Activated CD8-positive, alpha-beta memory T cell treated with anti-CD3 and anti-CD28 coated beads, Interleukin-2, amount 50 U/mL, for 24 hours (primary cell): ENCODE results near the gene RAPGEF5.

Experiments
- DNase-seq: peaks from one replicate; pipeline ENCODE4 v3.0.0-alpha.2; 2020; ENCODE audit errors: extremely low read depth

RAPGEF5 gene

DNA sequence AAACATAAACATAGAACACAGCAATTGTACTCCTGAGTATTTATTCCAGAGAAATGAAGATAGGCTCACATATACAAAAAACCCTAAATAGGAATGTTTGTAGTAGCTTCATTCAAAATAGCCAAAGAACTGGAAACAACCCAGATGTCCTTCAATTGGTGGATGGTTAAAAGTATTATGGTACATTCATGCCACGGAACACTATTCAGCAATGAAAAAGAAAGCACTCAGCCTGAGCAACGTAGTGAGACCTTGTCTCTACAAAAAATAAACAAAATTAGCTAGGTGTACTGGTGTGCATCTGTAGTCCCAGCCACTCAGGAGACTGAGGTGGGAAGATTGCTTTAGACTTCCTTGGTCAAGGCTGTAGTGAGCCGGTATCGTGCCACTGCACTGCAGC, 94.4 kb downstream of the RAPGEF5 start:
- no peak for DNase-seq

DNA sequence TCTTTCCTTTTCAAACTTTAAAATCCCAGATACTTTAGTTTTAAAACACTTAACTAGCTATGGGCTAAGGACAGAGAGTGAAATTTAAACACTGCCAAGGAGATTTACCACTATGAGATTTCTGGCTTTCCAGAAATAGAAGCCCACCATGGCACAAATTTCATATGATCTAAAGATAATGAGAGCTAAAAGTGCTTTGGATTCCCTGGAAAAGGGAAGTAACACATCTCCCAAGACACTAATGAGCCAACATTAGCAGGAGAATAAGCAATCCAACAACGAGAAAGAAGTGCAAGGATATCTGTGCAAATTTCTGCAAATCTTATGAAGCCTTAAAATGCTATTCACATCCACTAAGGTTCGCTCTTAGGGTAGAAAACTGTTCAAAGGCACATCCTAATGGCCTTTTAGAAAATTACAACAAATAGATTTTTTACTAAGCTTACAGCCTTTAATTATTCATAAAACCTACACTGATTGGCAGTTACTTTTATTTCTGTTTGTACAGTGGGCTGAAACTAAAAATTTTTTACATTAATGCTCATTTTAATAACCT, 100.3 kb downstream of the RAPGEF5 start:
- DNase-seq: no peak

GRCh38 chr7:22255834-22256233, 101.1 kb downstream of the RAPGEF5 start:
- DNase-seq: no peak

DNA sequence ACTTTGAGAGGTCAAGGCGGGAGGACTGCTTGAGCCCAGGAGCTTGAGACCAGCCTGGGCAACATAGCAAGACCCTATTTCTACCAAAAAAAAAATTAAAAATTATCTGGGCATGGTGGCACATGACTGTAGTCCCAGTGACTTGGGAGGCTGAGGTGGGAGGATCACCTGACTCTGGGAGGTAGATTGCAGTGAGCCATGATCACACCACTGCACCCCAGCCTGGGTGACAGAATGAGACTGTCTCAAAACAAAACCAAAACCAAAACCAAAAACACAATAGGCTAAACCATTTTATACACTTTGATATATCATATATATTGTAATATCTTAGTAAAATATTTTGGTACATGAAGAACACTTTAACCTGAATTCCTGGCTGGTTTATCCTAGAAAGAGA, 101.6 kb downstream of the RAPGEF5 start:
- DNase-seq: no peak

- DNase-seq: no peak
Measured at GRCh38 chr7:22252936-22253536, 103.9 kb downstream of the RAPGEF5 start.

- DNase-seq: no peak
Measured at GRCh38 chr7:22252016-22252415, 104.9 kb downstream of the RAPGEF5 start.

DNA sequence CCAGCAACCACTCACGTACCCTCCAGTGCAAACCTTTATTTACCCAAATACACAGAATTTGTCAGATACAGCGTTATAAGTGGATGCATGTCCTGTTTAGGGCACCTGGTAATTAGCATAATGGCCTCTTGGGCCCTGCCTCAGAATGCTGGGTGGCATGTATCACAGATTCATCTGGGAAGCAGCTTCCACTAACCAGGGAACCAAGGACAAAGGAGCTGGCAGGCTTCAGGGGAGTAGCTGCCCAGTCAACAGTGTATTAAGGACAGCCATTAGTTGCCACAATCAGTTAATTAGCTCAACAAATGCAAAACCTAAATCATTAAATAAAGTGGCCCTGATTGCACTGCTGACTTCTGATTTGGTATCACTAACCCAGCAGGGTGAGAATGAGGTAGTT, 105.7 kb downstream of the RAPGEF5 start:
- DNase-seq: no peak

- DNase-seq: no peak
Measured at GRCh38 chr7:22250390-22250789, 106.6 kb downstream of the RAPGEF5 start.

GRCh38 chr7:22248111-22248809, 108.7 kb downstream of the RAPGEF5 start:
- DNase-seq: no peak

GRCh38 chr7:22241805-22242390, 115.1 kb downstream of the RAPGEF5 start:
- DNase-seq: no peak

DNA sequence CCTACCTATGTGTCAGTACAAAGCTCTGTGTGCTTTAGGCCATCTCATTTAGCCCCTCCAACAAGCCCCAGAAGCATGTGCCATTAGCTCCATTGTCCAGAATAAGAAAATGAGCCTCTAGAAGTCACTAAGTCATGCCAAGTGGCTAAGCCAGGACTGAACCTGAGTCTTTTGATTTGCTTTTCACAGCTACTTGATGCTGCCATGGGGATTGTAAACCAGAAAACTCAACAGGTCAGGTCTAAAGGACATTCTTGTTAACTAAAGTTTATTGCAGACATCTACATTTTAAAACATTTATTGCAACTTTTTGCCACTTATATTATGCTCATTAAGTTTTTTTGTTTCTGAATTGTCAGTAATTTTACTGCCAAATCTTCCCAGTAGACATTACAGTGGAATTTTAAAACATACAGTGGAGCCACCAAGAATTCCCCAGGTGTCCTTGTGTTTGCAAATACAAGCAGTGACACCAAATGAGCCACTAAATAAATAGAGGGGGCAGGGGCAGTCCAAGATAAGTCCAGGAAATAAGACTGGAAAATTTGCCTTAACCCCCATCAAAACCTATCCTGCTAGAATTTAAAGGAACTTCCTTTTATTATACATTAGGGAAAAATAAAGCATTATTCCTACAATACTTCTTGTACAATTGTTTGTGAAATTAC, 115.9 kb downstream of the RAPGEF5 start:
- DNase-seq: no peak

DNA sequence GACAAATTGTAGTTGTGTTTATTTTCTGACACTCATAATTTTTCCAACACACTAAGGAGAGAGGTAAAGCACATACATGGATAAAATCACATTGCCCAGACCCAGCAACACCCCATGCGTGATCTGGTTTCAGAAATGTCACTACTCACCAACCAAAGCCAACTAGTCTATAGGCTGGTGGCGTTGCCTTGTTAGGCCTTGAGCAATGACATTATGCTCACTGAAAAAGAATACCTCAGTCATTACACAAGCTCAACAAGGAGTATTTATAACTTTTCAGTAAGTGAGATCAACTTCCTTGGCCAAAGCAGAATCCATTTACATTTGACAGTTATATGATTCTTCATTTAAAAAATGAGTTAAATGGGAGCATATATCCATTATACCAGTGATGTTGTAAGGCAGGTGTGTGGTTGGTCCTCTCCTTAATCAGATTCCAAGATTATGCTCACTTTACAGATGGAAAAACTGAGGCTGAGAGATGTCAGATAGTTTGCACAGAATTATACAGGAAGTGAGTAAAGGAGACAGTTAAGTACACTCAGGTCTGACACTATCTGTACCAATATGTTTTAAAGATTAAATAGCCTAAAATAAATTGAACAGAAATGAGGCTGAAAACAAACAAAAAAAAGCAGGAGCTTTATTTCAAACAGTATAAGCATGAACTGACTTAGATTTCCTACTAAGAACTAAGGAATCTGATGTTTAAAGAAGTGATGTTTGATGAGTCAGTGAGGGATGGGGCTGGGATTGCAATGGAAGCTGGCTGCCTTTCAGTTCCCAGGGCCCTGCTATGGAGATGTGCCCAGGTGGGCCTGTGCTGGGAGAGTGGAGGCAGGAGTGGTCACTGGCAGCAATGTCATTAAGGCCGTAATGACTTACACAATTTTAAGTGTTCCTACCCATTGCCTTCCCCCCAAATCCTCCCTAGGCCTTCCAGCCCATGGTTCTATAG, 118.3 kb downstream of the RAPGEF5 start:
- DNase-seq: no peak

GRCh38 chr7:22235134-22235533, 121.8 kb downstream of the RAPGEF5 start:
- DNase-seq: no peak

DNA sequence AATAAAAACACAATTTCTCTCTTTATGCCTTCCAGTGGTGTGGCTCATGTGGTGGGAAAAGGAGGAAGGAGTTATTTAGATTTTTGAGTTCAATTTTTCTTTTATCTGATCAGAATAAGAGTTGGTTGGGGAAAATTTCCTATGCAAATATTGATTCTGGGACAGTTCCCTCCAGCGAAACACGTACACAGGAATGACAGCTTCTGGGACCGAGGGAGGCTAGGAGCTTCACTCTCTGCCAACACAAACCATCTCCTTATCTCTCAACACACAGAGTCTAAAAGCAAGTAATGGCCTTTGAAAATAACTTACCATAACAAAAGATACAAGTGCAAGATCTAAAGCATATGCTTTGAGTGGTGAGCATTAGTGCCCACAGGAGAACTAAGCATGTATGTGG, 122.7 kb downstream of the RAPGEF5 start:
- no peak for DNase-seq

- DNase-seq: no peak
Measured at GRCh38 chr7:22231806-22232205, 125.1 kb downstream of the RAPGEF5 start.

GRCh38 chr7:22231141-22231540, 125.8 kb downstream of the RAPGEF5 start:
- DNase-seq: no peak

DNA sequence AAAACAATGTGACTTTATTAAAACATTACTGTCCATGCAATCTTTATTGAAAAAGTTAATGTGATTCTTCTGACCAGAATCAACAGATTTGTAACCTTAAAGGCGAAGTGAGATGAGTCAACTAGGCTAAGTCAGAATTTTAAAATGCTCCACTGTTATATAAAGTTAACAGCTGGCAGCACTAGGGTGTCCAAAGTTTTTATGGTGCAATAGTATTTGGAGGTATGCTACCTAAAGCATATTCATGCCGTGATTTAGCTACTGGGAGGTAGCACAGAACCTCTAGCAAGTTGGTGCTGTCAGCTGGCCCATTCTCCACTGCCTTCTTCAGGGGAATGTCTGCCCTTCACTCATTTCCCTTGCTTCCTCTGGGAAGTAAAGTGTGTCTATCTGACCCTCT, 126.7 kb downstream of the RAPGEF5 start:
- DNase-seq: no peak

GRCh38 chr7:22229148-22229547, 127.8 kb downstream of the RAPGEF5 start:
- no peak for DNase-seq

DNA sequence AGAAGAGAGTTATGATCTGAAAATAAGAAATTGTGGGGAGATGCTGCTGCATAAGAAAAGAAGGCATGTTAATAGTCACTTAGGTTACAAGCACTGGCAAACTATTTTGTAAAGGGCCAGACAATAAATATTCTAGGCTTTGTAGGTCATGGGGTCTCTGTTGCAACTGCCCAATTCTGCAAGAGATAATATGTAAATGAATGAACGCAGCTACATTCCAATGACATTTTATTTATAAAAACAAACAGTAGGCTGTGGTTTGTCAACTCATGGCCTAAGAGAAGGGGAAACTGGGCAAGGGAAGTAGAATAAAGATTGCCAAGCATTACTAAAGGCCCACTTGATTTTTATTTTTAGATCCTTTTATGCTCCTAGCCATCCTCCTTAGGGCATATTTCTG, 133.1 kb downstream of the RAPGEF5 start:
- DNase-seq: no peak

- DNase-seq: no peak
Measured at GRCh38 chr7:22220941-22221340, 136.0 kb downstream of the RAPGEF5 start.

- no peak for DNase-seq
Measured at GRCh38 chr7:22219739-22220493, 137.0 kb downstream of the RAPGEF5 start.
